Adrenal gland (tissue), 12 donors: Measurements from ENCODE around the gene BPI. TPM values are rescaled to one million over a fixed set of nuclear protein-coding genes. Genes with fewer than 3 reads are reported as not detected.

ENCODE experiments used
- DNase-seq, 7 donors: peaks; one replicate each; pipeline ENCODE4 v3.0.0-alpha.2; 2019 to 2020
- H3K27ac ChIP-seq, 5 donors: fragments of 200-600 bp; sonication (generic) in 4 of 5; 1 replicate in 3 of 5; 2 replicates in 2 of 5; pipeline versions ENCODE4 v1.5.1 to v1.8.0; 2016 to 2020; ENCODE audit warnings: mild to moderate bottlenecking in 1 of 5
- H3K27me3 ChIP-seq: fragments of 200-600 bp; 2 replicates; pipeline ENCODE4 v1.8.0; 2021
- H3K36me3 ChIP-seq, 2 donors: fragments of 200-600 bp; replicated peaks in 1 of 2; 1 replicate in 1 of 2; 2 replicates in 1 of 2; pipeline versions ENCODE4 v1.5.1 to v1.8.0; 2018 to 2022
- H3K4me1 ChIP-seq, 2 donors: fragments of 200-600 bp; replicated peaks in 1 of 2; 1 replicate in 1 of 2; 2 replicates in 1 of 2; pipeline versions ENCODE4 v1.5.1 to v1.8.0; 2018 to 2021
- H3K4me3 ChIP-seq, 4 donors: fragments of 200-600 bp; sonication (generic) in 3 of 4; one replicate each; pipeline ENCODE4 v1.5.1; 2016 to 2018
- H3K9me3 ChIP-seq, 3 donors: fragments of 200-600 bp; sonication (generic) in 1 of 3; replicated peaks in 1 of 3; 1 replicate in 2 of 3; 2 replicates in 1 of 3; pipeline versions ENCODE4 v1.5.1 to v1.8.0; 2016 to 2021
- CTCF ChIP-seq, 6 experiments: fragments of 450-650 bp in 4 of 6; fragments of 200-600 bp in 2 of 6; sonication (generic) in 1 of 6; IDR thresholded peaks; 1 replicate in 5 of 6; 2 replicates in 1 of 6; pipeline versions ENCODE4 v1.5.1 to v1.8.0; 2016 to 2021; ENCODE audit warnings: antibody characterized with exemption in 6 of 6, mild to moderate bottlenecking in 2 of 6, moderate library complexity in 1 of 6
- POLR2A ChIP-seq, 2 donors: fragments of 450-650 bp; IDR thresholded peaks; one replicate each; pipeline ENCODE4 v1.6.1; 2017; ENCODE audit warnings: antibody characterized with exemption in 2 of 2, mild to moderate bottlenecking in 2 of 2, moderate library complexity in 1 of 2
- WGBS, 4 donors: extraction: QIAGEN DNeasy Blood & Tissue Kit in 2 of 4; methylation state at CpG; one replicate each; pipeline versions ENCODE4 v1.1.5 to v1.1.7; 2013 to 2017; 5-methylcytosine and 5-hydroxymethylcytosine counted together
- intact Hi-C, 2 donors: fragments of 100-400 bp; cut with DNase I; formaldehyde crosslinking; loops; one replicate each; pipeline versions ENCODE4 v1.14.1 to v1.15.0; 2022 to 2023
- polyA plus RNA-seq, 3 donors: library from polyadenylated mRNA; stranded (reverse); fragments of 200-250 nt in 2 of 3; fragments of 350-450 nt in 1 of 3; fragmentation: Illumina TruSeq in 1 of 3; extraction: RNeasy Lipid Tissue Mini Kit (QIAGEN cat#74804) in 1 of 3; gene quantifications; one replicate each; pipeline ENCODE4 v1.2.3, GENCODE V29; 2013 to 2014
- total RNA-seq, 9 donors: library from RNA; depleted of rRNA in 4 of 9; stranded (reverse); fragments of >200 nt in 4 of 9; fragments of 120-200 nt in 1 of 9; fragmentation: NEBNext Ultra II Directional in 1 of 9; extraction: Animal tissue kit (Norgen Biotek cat#: 25700) in 1 of 9; gene quantifications; one replicate each; pipeline versions ENCODE4 v1.1.0 to v1.2.4, GENCODE V29; 2013 to 2023
- donor health status: healthy with polysubstance abuse.
- donor health status: Bipolar disorder and iron deficiency.
- donor health status: DM: yes; HTN: yes; CAD: no.
- donor health status: DM: no; HTN: no; CAD: no.
- donor health status: DM: no; HTN: no; CAD: no.
- donor health status: DM: yes; HTN: yes; CAD: no.

BPI gene
- total and polyA plus RNA-seq, 12 donors = 0.13 to 0.74 (median 0.21) TPM; not detected in 2

- Histone ChIP-seq H3K27ac (no peak overlapping the region), H3K36me3 (no peaks in the 10 kb centered on the region), H3K27me3 (no peaks in the 10 kb centered on the region), H3K4me3 (no peak overlapping the region), H3K9me3 (no peaks in the 10 kb centered on the region), H3K4me1 (no peaks in the 10 kb centered on the region)
- DNase-seq = no peak
- TF ChIP-seq CTCF (IDR thresholded peaks at IDR 0.05) (no peak), POLR2A (IDR thresholded peaks at IDR 0.05) (no peak)
- intact Hi-C loops = no loop called here
- WGBS, 4 donors = 79 to 84% (median 80%) methylated on average over 6 of the region's 6 CpGs
These were observed 36.7 kb downstream of the BPI start for GRCh38 chr20:38340693-38341092.

GRCh38 chr20:38342216-38342615, 38.3 kb downstream of the BPI start:
- intact Hi-C loops = no loop called here
- H3K27ac ChIP-seq = no peak overlapping the region
- no peak for TF ChIP-seq POLR2A (IDR thresholded peaks at IDR 0.05)
- no peak for TF ChIP-seq CTCF (IDR thresholded peaks at IDR 0.05)
- no peaks in the 10 kb centered on the region for H3K4me1 ChIP-seq
- H3K36me3 ChIP-seq = no peaks in the 10 kb centered on the region
- no peaks in the 10 kb centered on the region for H3K9me3 ChIP-seq
- no peaks in the 10 kb centered on the region for H3K27me3 ChIP-seq
- WGBS, 4 donors = 71 to 80% (median 77%) methylated on average over 7 of the region's 7 CpGs
- DNase-seq = no peak
- H3K4me3 ChIP-seq = no peak overlapping the region

GRCh38 chr20:38342713-38343310, 38.9 kb downstream of the BPI start:
- Histone ChIP-seq H3K27ac (peak overlapping the region in 1 of 5 donors; percentile 45), H3K4me3 (no peak overlapping the region)
- intact Hi-C loops = no loop called here

More at GRCh38 chr20:38342713-38343310, 38.9 kb downstream of the BPI start:
- DNase-seq = no peak
- H3K4me1 ChIP-seq = no peaks in the 10 kb centered on the region
- H3K9me3 ChIP-seq = no peaks in the 10 kb centered on the region
- TF ChIP-seq CTCF (IDR thresholded peaks at IDR 0.05) = no peak
- no peak for TF ChIP-seq POLR2A (IDR thresholded peaks at IDR 0.05)
- no peaks in the 10 kb centered on the region for H3K27me3 ChIP-seq
- 70 to 78% (median 74%) methylated on average over 5 of the region's 5 CpGs for WGBS, 4 donors
- H3K36me3 ChIP-seq = no peaks in the 10 kb centered on the region
